HepG2 (cell line): ENCODE data around the gene LTB4R. TPM values are rescaled to one million over a fixed set of nuclear protein-coding genes. Genes with fewer than 3 reads are reported as not detected.

ENCODE experiments used
- EZH2 ChIP-seq: conservative IDR thresholded peaks from 2 replicates; pipeline ENCODE4 v1.6.1; 2012; ENCODE audit warnings: mild to moderate bottlenecking, low read depth, low read length, moderate library complexity
- PRPF4 ChIP-seq: fragments of 200-400 bp; formaldehyde crosslinking; IDR thresholded peaks from 2 replicates; pipeline ENCODE4 v1.6.1; 2016; ENCODE audit warnings: low read length, low read depth; ENCODE audit not compliant: poor library complexity, severe bottlenecking
- PTBP1 ChIP-seq: fragments of 200-400 bp; formaldehyde crosslinking; IDR thresholded peaks from 2 replicates; pipeline ENCODE4 v1.6.1; 2018; ENCODE audit warnings: low read length, low read depth; ENCODE audit not compliant: poor library complexity, severe bottlenecking
- SPEN ChIP-seq: sonication (generic); formaldehyde crosslinking; IDR thresholded peaks from 2 replicates; pipeline ENCODE4 v1.5.1; 2020; ENCODE audit warnings: low read depth, mild to moderate bottlenecking, missing genetic modification reagents
- ZNF3 ChIP-seq: IDR thresholded peaks from 2 replicates; pipeline ENCODE4 v1.7.0; 2017; ENCODE audit warnings: inconsistent platforms
- ZNF564 ChIP-seq: sonication (generic); formaldehyde crosslinking; IDR thresholded peaks from 2 replicates; pipeline ENCODE4 v1.8.1; 2023; ENCODE audit warnings: mild to moderate bottlenecking, missing genetic modification reagents
- ZNF569 ChIP-seq: sonication (generic); formaldehyde crosslinking; IDR thresholded peaks from 2 replicates; pipeline ENCODE4 v1.5.0; 2020; ENCODE audit warnings: mild to moderate bottlenecking, missing genetic modification reagents, moderate library complexity, borderline replicate concordance
- ZNF639 ChIP-seq: conservative IDR thresholded peaks from 2 replicates; pipeline ENCODE4 v1.6.1; 2018; ENCODE audit warnings: missing genetic modification reagents
- ZNF720 ChIP-seq: sonication (generic); formaldehyde crosslinking; IDR thresholded peaks from 2 replicates; pipeline ENCODE4 v1.4.0; 2020; ENCODE audit warnings: missing genetic modification reagents
- polyA plus RNA-seq, 8 experiments: library from polyadenylated mRNA; depleted of rRNA in 3 of 8; stranded (reverse) in 7 of 8; unstranded in 1 of 8; fragments of >200 nt; fragmentation: Illumina TruSeq in 4 of 8; extraction: Trizol in 4 of 8; gene quantifications; 2 replicates each; pipeline versions ENCODE4 v1.2.1 to v1.2.3, GENCODE V29; 2011 to 2016; ENCODE audit warnings: low read depth in 4 of 8, missing spikeins in 1 of 8, mixed read lengths in 1 of 8; ENCODE audit not compliant: insufficient read depth in 1 of 8
- total RNA-seq, 5 experiments: library from RNA; depleted of rRNA; stranded (reverse); fragments of >200 nt; fragmentation: Illumina TruSeq; extraction: Trizol; gene quantifications; 2 replicates each; pipeline ENCODE4 v1.2.3, GENCODE V29; 2016; ENCODE audit warnings: low read depth in 1 of 5
- TF ChIP-seq, protein P1 (sequence below): sonication (generic); formaldehyde crosslinking; IDR thresholded peaks from 2 replicates; pipeline ENCODE4 v1.4.0; 2020; ENCODE audit warnings: missing genetic modification reagents, low read depth, mild to moderate bottlenecking, borderline replicate concordance
- TF ChIP-seq, protein P2 (sequence below): sonication (generic); formaldehyde crosslinking; IDR thresholded peaks from 2 replicates; pipeline ENCODE4 v1.5.0; 2020; ENCODE audit warnings: missing genetic modification reagents
- TF ChIP-seq, protein P3 (sequence below): IDR thresholded peaks from 2 replicates; pipeline ENCODE4 v1.6.1; 2016
- TF ChIP-seq, protein P4 (sequence below): sonication (generic); formaldehyde crosslinking; IDR thresholded peaks from 2 replicates; pipeline ENCODE4 v1.5.1; 2020; ENCODE audit warnings: missing genetic modification reagents, mild to moderate bottlenecking, borderline replicate concordance

LTB4R gene
- total and polyA plus RNA-seq, 2 of the 13 experiments (the other 11 are each of a cell fraction or from before 2014, with no cell fraction given): 3.2 to 8.2 TPM

DNA sequence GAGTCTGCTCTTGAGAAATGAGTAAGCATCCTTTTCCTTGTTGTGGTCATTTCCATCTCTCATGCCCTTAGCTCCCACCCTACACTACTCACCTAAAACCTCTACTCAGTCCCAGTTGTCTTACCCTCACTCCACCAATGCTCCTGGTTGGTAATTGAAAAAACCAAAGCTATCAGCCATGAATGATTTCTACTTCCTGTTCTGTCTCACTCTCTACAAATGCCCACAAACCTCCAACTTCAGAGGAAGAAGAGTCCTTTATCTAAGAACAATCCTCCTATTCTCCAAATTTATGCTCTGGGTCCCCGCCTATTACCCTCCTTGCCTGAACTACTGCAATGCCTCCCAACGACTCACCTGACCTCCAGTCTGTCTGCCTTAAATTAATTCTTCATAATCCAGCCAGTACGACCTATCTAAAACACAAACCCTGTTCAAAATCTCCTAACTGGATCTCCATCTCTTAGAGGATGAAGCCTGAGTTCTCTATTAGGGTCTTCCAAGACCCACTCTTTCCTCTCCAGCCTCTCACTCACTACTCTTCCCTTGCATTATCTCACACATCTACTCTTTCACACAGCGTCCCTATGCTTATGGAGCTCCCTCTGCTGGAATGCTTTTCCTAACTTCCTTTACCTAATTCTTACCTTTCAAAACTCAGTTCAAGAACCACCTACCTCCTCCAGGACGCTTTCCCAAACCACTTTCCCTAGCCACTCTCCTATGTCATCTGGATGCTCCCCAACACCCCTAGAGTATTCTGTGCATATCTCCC lies 13.9 kb upstream of the LTB4R start (continued):
- peak; percentile 37; the same call in 1 of the 2 replicates for TF ChIP-seq ZNF639 (CRISPR knock-in tag)
- TF ChIP-seq, protein P1, sequence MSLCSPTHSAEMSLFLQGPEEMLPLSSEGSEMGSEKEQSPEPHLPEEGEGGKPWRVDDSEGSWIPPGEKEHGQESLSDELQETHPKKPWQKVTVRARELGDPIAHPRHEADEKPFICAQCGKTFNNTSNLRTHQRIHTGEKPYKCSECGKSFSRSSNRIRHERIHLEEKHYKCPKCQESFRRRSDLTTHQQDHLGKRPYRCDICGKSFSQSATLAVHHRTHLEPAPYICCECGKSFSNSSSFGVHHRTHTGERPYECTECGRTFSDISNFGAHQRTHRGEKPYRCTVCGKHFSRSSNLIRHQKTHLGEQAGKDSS (CRISPR knock-in tag): no peak
- peak; percentile 56; the same call in 1 of the 2 replicates for TF ChIP-seq SPEN (CRISPR knock-in tag)
- no peak for TF ChIP-seq PTBP1
- TF ChIP-seq, protein P2, sequence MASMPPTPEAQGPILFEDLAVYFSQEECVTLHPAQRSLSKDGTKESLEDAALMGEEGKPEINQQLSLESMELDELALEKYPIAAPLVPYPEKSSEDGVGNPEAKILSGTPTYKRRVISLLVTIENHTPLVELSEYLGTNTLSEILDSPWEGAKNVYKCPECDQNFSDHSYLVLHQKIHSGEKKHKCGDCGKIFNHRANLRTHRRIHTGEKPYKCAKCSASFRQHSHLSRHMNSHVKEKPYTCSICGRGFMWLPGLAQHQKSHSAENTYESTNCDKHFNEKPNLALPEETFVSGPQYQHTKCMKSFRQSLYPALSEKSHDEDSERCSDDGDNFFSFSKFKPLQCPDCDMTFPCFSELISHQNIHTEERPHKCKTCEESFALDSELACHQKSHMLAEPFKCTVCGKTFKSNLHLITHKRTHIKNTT: no peak
- TF ChIP-seq ZNF720 (CRISPR knock-in tag): no peak
- no peak for TF ChIP-seq EZH2
- TF ChIP-seq ZNF3 (CRISPR knock-in tag): peak; percentile 19; the same call in 1 of the 2 replicates
- TF ChIP-seq, protein P3, sequence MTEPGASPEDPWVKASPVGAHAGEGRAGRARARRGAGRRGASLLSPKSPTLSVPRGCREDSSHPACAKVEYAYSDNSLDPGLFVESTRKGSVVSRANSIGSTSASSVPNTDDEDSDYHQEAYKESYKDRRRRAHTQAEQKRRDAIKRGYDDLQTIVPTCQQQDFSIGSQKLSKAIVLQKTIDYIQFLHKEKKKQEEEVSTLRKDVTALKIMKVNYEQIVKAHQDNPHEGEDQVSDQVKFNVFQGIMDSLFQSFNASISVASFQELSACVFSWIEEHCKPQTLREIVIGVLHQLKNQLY: no peak
- TF ChIP-seq PRPF4: no peak
- no peak for TF ChIP-seq ZNF569
- no peak for TF ChIP-seq ZNF564 (CRISPR knock-in tag)
- TF ChIP-seq, protein P4, sequence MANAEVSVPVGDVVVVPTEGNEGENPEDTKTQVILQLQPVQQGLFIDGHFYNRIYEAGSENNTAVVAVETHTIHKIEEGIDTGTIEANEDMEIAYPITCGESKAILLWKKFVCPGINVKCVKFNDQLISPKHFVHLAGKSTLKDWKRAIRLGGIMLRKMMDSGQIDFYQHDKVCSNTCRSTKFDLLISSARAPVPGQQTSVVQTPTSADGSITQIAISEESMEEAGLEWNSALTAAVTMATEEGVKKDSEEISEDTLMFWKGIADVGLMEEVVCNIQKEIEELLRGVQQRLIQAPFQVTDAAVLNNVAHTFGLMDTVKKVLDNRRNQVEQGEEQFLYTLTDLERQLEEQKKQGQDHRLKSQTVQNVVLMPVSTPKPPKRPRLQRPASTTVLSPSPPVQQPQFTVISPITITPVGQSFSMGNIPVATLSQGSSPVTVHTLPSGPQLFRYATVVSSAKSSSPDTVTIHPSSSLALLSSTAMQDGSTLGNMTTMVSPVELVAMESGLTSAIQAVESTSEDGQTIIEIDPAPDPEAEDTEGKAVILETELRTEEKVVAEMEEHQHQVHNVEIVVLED (CRISPR knock-in tag): 0 out of 2 replicates have a peak, but pooled peaks have one; percentile 15
